GM21737 (cell line): ENCODE measurements around the gene TMEM240.
"Not testable (repeated sequence)": the region's sequence is repeated elsewhere in the genome, so short reads cannot be mapped to it uniquely, and the experiment has no call there.

Source experiments
- ATAC-seq: cut with Tn5 transposase; IDR thresholded peaks from one replicate; pipeline ENCODE4 v1.9.1; 2021; ENCODE audit warnings: mild to moderate bottlenecking, moderate library complexity; ENCODE audit not compliant: unreplicated experiment

The TMEM240 gene

GRCh38 chr1:1505366-1505798 is 35.0 kb downstream of the TMEM240 start:
- ATAC-seq: not testable (repeated sequence)

- ATAC-seq: not testable (repeated sequence)
Observed at GRCh38 chr1:1504777-1505365, 35.6 kb downstream of the TMEM240 start.

DNA sequence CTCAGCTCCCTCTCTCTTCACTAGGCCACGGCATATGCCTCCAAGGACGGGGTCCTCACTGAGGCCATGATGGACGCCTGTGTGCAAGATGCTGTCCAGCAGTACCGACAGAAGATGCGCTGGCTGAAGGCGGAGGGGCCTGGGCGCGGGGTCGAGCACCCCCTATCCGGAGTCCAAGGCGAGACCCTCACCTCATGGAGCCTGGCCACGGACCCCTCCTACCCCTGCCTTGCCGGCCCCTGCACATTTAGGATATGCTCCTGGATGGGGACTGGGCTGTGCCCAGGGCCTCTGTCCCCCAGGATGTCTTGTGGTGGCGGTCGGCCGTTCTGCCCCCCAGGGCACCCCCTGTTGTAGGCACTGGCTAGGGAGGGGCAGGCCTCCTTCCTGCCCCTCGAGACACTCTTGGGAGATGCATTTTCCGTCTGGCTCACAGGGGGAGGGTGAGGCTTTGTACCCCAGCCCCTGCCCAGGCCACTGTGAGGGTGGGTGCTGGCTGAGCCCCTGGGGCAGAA is 44.9 kb downstream of the TMEM240 start:
- not testable (repeated sequence) for ATAC-seq

DNA sequence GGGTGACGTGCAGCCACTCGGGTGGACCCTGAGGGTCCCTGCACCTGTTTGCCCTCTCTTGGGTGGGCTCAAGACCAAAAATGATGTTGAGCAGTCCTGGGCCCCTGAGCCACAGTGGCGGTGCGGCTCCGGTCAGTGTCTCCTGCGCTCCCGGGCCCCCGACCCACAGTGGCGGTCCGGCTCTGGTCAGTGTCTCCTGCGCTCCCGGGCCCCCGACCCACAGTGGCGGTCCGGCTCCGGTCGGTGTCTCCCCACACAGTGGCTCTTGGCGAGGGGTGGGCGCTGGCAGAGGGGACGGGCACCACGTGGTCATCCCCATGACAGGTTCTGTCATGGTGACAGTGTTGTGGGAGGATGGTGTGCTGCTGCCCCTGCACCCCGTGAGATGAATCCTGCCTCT is 46.1 kb downstream of the TMEM240 start:
- not testable (repeated sequence) for ATAC-seq

GRCh38 chr1:1491601-1492000 is 48.8 kb downstream of the TMEM240 start:
- ATAC-seq: no peak

- ATAC-seq: no peak
Observed at GRCh38 chr1:1490633-1491230, 49.7 kb downstream of the TMEM240 start.

- no peak for ATAC-seq
Observed at GRCh38 chr1:1489861-1490260, 50.6 kb downstream of the TMEM240 start.

DNA sequence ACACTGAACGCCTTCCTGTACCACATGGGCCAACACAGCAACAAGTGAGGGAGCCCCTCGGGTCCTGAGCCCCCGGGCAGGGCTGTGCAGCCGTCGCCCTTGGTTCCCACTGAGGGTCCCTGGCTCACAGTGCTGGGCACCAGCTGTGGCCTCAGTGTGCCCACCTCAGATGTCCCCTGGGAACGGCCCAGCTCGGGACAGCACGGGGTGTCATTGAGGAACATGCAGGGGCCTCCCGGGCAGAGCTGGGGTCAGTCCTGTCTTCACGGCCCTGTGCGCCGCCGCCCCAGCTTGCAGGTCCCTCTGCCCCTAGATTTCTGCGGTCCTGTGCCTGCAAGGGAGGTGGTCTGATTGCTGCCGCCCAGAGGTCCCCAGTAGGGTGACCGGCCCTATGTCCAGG is 51.2 kb downstream of the TMEM240 start:
- no peak for ATAC-seq

DNA sequence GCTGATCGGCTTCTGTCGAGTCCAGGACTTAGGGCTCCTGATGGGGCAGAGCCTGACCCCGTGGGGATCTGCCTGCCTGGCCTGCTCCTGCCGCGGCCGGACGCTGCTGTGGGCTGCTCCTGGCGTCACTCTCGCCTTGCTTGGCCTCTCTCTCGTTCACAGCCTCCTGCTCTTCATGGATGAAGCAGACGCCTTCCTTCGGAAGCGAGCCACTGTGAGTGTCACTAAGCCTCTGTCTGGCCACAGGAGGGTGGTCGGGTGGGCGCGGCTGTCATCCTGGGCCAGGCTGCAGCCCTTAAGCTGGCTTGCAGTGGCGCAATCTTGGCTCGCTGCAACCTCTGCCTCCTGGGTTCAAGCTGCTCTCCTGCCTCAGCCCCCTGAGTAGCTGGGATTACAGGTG is 52.7 kb downstream of the TMEM240 start:
- no peak for ATAC-seq

GRCh38 chr1:1485755-1486317 is 54.6 kb downstream of the TMEM240 start:
- ATAC-seq: not testable (repeated sequence)

DNA sequence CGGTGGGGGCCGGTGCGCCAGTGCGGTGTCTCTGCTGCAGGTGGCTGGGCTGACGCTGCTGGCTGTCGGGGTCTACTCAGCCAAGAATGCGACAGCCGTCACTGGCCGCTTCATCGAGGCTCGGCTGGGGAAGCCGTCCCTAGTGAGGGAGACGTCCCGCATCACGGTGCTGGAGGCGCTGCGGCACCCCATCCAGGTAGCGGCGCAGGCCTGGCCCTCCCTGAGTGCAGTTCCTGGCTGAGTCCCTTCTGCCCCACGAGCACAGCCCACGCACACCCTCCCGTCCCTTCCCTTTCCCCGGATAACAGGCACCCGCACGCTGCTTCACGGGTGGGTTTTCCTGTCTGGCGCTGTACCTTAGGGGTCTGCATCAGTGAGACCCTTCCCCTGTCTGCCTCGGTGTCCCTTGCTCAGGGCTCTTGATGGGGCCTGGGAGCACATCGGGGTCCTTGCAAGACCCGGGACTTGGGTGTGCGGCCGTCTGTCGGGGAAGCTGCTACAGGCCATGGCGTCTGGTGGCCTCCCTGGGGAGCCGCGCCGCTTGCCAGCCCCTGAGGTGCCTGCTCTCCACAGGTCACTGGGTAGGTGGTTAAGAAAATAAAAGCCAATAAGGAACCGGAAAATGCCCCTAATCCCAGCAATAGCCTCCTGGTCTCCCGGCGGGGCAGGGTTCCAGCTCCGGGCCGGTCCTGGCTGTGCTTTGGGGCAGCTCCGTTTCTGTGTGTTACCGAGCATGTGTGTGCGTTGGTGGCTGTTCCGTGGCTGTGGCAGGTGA is 55.3 kb downstream of the TMEM240 start:
- not testable (repeated sequence) for ATAC-seq
